22Rv1 (cell line): ENCODE measurements around the gene TWIST2.

ENCODE experiments used
- CTCF ChIP-seq: fragments of 450-650 bp; IDR thresholded peaks from 2 replicates; pipeline ENCODE4 v1.5.1; 2017; ENCODE audit warnings: mild to moderate bottlenecking
- ZFX ChIP-seq: fragments of 450-650 bp; IDR thresholded peaks from 2 replicates; pipeline ENCODE4 v1.6.1; 2017; ENCODE audit warnings: antibody characterized with exemption, borderline replicate concordance

DNA sequence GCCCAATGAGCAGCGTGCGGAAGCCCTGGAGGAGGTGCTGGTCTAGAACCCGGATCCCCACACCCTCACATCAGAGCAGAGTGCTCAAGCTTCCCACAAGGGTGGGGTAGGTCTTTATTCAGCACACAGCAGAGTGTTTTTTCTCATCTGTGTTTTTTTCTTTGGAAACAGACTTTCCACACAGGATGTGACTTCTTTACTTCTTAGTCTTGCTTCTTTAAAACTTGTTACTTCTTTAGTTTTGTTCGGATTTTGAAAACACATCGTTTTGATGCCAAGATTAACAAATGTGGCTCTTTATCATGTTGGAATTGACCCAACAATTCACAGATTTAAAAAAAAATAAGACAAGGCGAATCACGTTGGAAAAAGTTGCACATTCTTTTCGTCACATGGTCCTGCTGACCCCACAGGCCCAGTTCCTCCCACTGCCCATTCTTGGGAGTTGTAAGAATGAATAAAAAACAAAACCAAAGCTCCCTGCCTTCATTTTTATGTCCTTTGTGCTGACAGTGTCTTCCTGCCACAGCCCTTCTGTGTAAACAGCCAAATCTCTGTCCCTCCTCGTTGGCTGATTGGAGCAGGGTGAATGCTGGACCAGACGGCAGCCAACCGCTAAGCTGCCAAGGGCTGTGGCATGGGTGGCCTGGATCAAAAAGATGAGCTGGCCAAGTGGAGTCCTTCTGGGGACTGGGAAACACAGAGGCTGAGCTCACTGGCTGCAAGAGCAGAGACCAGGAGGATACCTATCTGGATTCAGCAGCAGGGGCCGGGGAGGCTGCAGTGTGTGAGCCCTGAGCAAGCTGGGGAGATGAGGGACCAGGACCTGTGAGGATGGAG is 81.6 kb downstream of the TWIST2 start:
- TF ChIP-seq CTCF (no peak), ZFX (no peak)
